Peyer's patch (tissue), 4 donors: Measurements from ENCODE around the gene IL23A.

ENCODE experiments used
- CTCF ChIP-seq, 6 experiments: fragments of 450-650 bp in 4 of 6; fragments of 200-600 bp in 2 of 6; sonication (generic) in 1 of 6; IDR thresholded peaks; one replicate each; pipeline ENCODE4 v1.5.1; 2017 to 2019; ENCODE audit warnings: antibody characterized with exemption in 6 of 6, mild to moderate bottlenecking in 3 of 6, moderate library complexity in 1 of 6
- POLR2A ChIP-seq, 2 donors: fragments of 450-650 bp; IDR thresholded peaks; one replicate each; pipeline ENCODE4 v1.5.1; 2017; ENCODE audit warnings: antibody characterized with exemption in 2 of 2, mild to moderate bottlenecking in 2 of 2, moderate library complexity in 2 of 2

- TF ChIP-seq CTCF (IDR thresholded peaks at IDR 0.05): no peak
- no peak for TF ChIP-seq POLR2A (IDR thresholded peaks at IDR 0.05)
Observed at GRCh38 chr12:56348776-56349175, 10.1 kb downstream of the IL23A start.
